Subcutaneous abdominal adipose tissue (tissue), 5 donors: ENCODE results near the gene TMEM9B.
"Not testable (repeated sequence)": the region's sequence is repeated elsewhere in the genome, so short reads cannot be mapped to it uniquely, and the experiment has no call there.

Experiments used
- H3K27ac ChIP-seq: one replicate; pipeline ENCODE4 v1.7.0; 2013; ENCODE audit warnings: low read depth, mild to moderate bottlenecking, inconsistent platforms, low read length, moderate library complexity
- H3K27me3 ChIP-seq, 5 donors: one replicate each; pipeline ENCODE4 v1.7.0; 2013; ENCODE audit warnings: low read length in 5 of 5, inconsistent platforms in 1 of 5; ENCODE audit not compliant: control insufficient read depth in 5 of 5, insufficient read depth in 4 of 5
- H3K36me3 ChIP-seq, 5 donors: one replicate each; pipeline ENCODE4 v1.7.0; 2013; ENCODE audit warnings: low read length in 5 of 5; ENCODE audit not compliant: control insufficient read depth in 5 of 5, insufficient read depth in 5 of 5
- H3K4me1 ChIP-seq, 5 donors: one replicate each; pipeline ENCODE4 v1.7.0; 2013; ENCODE audit warnings: low read length in 5 of 5, mild to moderate bottlenecking in 3 of 5, moderate library complexity in 1 of 5; ENCODE audit not compliant: control insufficient read depth in 5 of 5, insufficient read depth in 5 of 5
- H3K4me3 ChIP-seq, 5 donors: one replicate each; pipeline ENCODE4 v1.7.0; 2013; ENCODE audit warnings: low read length in 5 of 5, low read depth in 1 of 5
- H3K9ac ChIP-seq, 5 donors: one replicate each; pipeline ENCODE4 v1.7.0; 2013; ENCODE audit warnings: low read length in 5 of 5, mild to moderate bottlenecking in 4 of 5, moderate library complexity in 3 of 5
- H3K9me3 ChIP-seq, 5 donors: one replicate each; pipeline ENCODE4 v1.7.0; 2013; ENCODE audit warnings: low read length in 5 of 5; ENCODE audit not compliant: control insufficient read depth in 5 of 5
- donor health status: healthy.
- donor health status: healthy.
- donor health status: healthy.
- donor health status: healthy.
- donor health status: healthy.

TMEM9B gene

GRCh38 chr11:8964324-8965320, at the start of gene TMEM9B:
Gene TMEM9B (minus strand): TSS chr11:8964442. CDS start chr11:8964313, 129 bp downstream.
- Histone ChIP-seq H3K9me3 (no peaks in the 10 kb centered on the region), H3K4me1 (peaks cover 4 to 30% (median 22%) of the 10 kb centered on the region in 5 donors), H3K27ac (peak within 1 kb of the TSS; percentile 98), H3K27me3 (no peaks in the 10 kb centered on the region), H3K9ac (peak within 1 kb of the TSS; percentile 43 to 96 (median 94)), H3K4me3 (peak within 1 kb of the TSS; percentile 67 to 96 (median 94)), H3K36me3 (peaks cover 0 to 5% (median 3%) of the 10 kb centered on the region in 5 donors)

- no peaks in the 10 kb centered on the region for H3K36me3 ChIP-seq
- no peaks in the 10 kb centered on the region for H3K27me3 ChIP-seq
- peaks cover 6 to 28% (median 19%) of the 10 kb centered on the region in 5 donors for H3K4me1 ChIP-seq
- no peaks in the 10 kb centered on the region for H3K9me3 ChIP-seq
- no peak overlapping the region for H3K4me3 ChIP-seq
- H3K27ac ChIP-seq, result no peak overlapping the region
- no peak overlapping the region for H3K9ac ChIP-seq
Observed at GRCh38 chr11:9013373-9013772, 49.1 kb upstream of the TMEM9B start.

GRCh38 chr11:9009538-9009937, 45.3 kb upstream of the TMEM9B start:
- H3K4me3 ChIP-seq, H3K36me3 ChIP-seq, H3K9ac ChIP-seq, H3K27me3 ChIP-seq, H3K4me1 ChIP-seq, H3K27ac ChIP-seq, H3K9me3 ChIP-seq: not testable (repeated sequence)

GRCh38 chr11:9008661-9009060, 44.4 kb upstream of the TMEM9B start:
- Histone ChIP-seq H3K4me3 (no peak overlapping the region), H3K27me3 (no peaks in the 10 kb centered on the region)

GRCh38 chr11:9008011-9008550, 43.8 kb upstream of the TMEM9B start:
- Histone ChIP-seq H3K27ac (no peak overlapping the region), H3K9ac (no peak overlapping the region), H3K4me3 (no peak overlapping the region), H3K4me1 (peaks cover 0 to 15% (median 13%) of the 10 kb centered on the region in 5 donors), H3K36me3 (no peaks in the 10 kb centered on the region), H3K9me3 (no peaks in the 10 kb centered on the region), H3K27me3 (peaks cover 0 to 3% (median 0%) of the 10 kb centered on the region in 5 donors)

More at GRCh38 chr11:9008661-9009060, 44.4 kb upstream of the TMEM9B start:
- Histone ChIP-seq H3K9me3 (no peaks in the 10 kb centered on the region), H3K27ac (no peak overlapping the region), H3K4me1 (peaks cover 0 to 9% (median 7%) of the 10 kb centered on the region in 5 donors), H3K9ac (no peak overlapping the region), H3K36me3 (no peaks in the 10 kb centered on the region)

GRCh38 chr11:9005087-9005486, 40.8 kb upstream of the TMEM9B start:
- no peak overlapping the region for H3K27ac ChIP-seq
- H3K9me3 ChIP-seq, result no peaks in the 10 kb centered on the region
- H3K36me3 ChIP-seq, result no peaks in the 10 kb centered on the region
- peaks cover 0 to 19% (median 18%) of the 10 kb centered on the region in 5 donors for H3K4me1 ChIP-seq
- no peak overlapping the region for H3K4me3 ChIP-seq
- H3K9ac ChIP-seq, result no peak overlapping the region
- peaks cover 0 to 8% (median 7%) of the 10 kb centered on the region in 5 donors for H3K27me3 ChIP-seq

- Histone ChIP-seq H3K9me3 (no peaks in the 10 kb centered on the region), H3K27ac (no peak overlapping the region), H3K9ac (no peak overlapping the region), H3K36me3 (no peaks in the 10 kb centered on the region), H3K27me3 (peaks cover 3 to 8% (median 7%) of the 10 kb centered on the region in 5 donors), H3K4me3 (peak overlapping the region in 4 of 5 donors; percentile 43 to 65 (median 58)), H3K4me1 (peaks cover 0 to 19% (median 18%) of the 10 kb centered on the region in 5 donors)
Observed at GRCh38 chr11:9004183-9004926, 40.1 kb upstream of the TMEM9B start.

- Histone ChIP-seq H3K27ac (no peak within 1 kb of the TSS), H3K9me3 (no peaks in the 10 kb centered on the region), H3K4me3 (peak within 1 kb of the TSS; percentile 56 to 67 (median 60)), H3K27me3 (peaks cover 3 to 10% (median 7%) of the 10 kb centered on the region in 5 donors), H3K36me3 (no peaks in the 10 kb centered on the region), H3K9ac (peak within 1 kb of the TSS in 4 of 5 donors; percentile 18 to 62 (median 52)), H3K4me1 (peaks cover 0 to 19% (median 18%) of the 10 kb centered on the region in 5 donors)
Observed at GRCh38 chr11:9003573-9004182, 39.4 kb upstream of the TMEM9B start, which contains the start of gene NRIP3. Gene NRIP3 (minus strand): TSS chr11:9004001. CDS start chr11:9003935, 66 bp downstream.

- peaks cover 3 to 10% (median 7%) of the 10 kb centered on the region in 5 donors for H3K27me3 ChIP-seq
- H3K36me3 ChIP-seq, result no peaks in the 10 kb centered on the region
- no peak overlapping the region for H3K27ac ChIP-seq
- H3K9me3 ChIP-seq, result no peaks in the 10 kb centered on the region
- H3K9ac ChIP-seq, result peak overlapping the region in 4 of 5 donors; percentile 18 to 62 (median 52)
- H3K4me1 ChIP-seq, result peaks cover 0 to 19% (median 18%) of the 10 kb centered on the region in 5 donors
- H3K4me3 ChIP-seq, result peak overlapping the region; percentile 56 to 67 (median 60)
Observed at GRCh38 chr11:9002920-9003572, 38.8 kb upstream of the TMEM9B start.
